ENCODE results near the gene KDELR3.

DNA sequence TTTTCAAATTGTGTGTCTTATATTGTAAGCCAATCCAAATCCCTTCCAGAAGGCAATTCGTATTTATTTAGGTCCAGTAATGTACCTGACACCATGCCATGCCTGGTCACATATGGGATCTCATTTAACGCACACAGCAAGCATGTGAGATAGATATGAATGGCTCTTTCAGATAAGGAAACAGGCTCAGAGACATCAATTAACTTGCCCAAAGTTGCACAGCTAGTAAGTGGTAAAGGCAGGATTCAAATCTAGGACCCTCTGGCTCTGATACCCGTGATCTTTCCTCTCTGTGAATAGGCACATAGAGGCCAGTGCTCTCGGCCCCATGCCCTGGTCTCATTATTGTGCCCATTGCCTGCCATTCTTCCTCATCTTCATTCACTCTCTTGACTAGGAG lies 47.2 kb upstream of the KDELR3 start:
- TF ChIP-seq, protein P1, sequence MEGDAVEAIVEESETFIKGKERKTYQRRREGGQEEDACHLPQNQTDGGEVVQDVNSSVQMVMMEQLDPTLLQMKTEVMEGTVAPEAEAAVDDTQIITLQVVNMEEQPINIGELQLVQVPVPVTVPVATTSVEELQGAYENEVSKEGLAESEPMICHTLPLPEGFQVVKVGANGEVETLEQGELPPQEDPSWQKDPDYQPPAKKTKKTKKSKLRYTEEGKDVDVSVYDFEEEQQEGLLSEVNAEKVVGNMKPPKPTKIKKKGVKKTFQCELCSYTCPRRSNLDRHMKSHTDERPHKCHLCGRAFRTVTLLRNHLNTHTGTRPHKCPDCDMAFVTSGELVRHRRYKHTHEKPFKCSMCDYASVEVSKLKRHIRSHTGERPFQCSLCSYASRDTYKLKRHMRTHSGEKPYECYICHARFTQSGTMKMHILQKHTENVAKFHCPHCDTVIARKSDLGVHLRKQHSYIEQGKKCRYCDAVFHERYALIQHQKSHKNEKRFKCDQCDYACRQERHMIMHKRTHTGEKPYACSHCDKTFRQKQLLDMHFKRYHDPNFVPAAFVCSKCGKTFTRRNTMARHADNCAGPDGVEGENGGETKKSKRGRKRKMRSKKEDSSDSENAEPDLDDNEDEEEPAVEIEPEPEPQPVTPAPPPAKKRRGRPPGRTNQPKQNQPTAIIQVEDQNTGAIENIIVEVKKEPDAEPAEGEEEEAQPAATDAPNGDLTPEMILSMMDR (conservative IDR thresholded peaks at IDR 0.05; ENCODE audit: low read depth in 2 of 2) = no peak
- TF ChIP-seq POLR2AphosphoS5 (IDR thresholded peaks at IDR 0.05; ENCODE audit: low read depth) (no peak), NANOG (IDR thresholded peaks at IDR 0.05; ENCODE audit: borderline replicate concordance) (no peak), JUNB (IDR thresholded peaks at IDR 0.05; ENCODE audit: unreplicated experiment) (no peak), EZH2 (IDR thresholded peaks at IDR 0.05; ENCODE audit: low read depth, unreplicated experiment) (no peak)
